Measurements from ENCODE around the gene LSAMP. TPM values are rescaled to one million over a fixed set of nuclear protein-coding genes. Genes with fewer than 3 reads are reported as not detected.

LSAMP gene
- total RNA-seq, 4 donors from 2014 or later = 1.9 to 19.7 (median 2.8) TPM

DNA sequence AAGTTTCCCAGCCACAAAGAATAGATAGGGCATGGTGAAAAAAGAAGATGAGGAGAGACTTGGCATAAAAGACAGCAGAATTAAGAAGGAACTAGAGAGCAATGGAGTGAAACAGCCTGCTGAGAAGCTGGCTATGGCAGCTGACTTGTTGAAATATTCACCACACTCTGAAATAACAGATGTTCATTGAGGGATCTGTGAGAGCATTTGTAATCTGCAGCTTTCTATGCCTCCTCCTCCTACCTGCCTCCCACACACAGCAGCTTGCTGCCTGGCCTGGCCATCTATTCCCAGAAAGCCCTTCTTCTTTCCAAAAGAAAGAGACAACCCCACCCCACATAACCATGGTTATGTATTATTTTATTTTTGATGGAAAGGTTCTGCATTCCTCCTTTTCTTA, 518.1 kb downstream of the LSAMP start:
- TF ChIP-seq, protein P1, sequence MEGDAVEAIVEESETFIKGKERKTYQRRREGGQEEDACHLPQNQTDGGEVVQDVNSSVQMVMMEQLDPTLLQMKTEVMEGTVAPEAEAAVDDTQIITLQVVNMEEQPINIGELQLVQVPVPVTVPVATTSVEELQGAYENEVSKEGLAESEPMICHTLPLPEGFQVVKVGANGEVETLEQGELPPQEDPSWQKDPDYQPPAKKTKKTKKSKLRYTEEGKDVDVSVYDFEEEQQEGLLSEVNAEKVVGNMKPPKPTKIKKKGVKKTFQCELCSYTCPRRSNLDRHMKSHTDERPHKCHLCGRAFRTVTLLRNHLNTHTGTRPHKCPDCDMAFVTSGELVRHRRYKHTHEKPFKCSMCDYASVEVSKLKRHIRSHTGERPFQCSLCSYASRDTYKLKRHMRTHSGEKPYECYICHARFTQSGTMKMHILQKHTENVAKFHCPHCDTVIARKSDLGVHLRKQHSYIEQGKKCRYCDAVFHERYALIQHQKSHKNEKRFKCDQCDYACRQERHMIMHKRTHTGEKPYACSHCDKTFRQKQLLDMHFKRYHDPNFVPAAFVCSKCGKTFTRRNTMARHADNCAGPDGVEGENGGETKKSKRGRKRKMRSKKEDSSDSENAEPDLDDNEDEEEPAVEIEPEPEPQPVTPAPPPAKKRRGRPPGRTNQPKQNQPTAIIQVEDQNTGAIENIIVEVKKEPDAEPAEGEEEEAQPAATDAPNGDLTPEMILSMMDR (IDR thresholded peaks at IDR 0.05) = no peak
- ATAC-seq (ENCODE audit: low FRiP score) = peak; percentile 51
- DNase-seq (ENCODE audit: low spot score) = no peak

DNA sequence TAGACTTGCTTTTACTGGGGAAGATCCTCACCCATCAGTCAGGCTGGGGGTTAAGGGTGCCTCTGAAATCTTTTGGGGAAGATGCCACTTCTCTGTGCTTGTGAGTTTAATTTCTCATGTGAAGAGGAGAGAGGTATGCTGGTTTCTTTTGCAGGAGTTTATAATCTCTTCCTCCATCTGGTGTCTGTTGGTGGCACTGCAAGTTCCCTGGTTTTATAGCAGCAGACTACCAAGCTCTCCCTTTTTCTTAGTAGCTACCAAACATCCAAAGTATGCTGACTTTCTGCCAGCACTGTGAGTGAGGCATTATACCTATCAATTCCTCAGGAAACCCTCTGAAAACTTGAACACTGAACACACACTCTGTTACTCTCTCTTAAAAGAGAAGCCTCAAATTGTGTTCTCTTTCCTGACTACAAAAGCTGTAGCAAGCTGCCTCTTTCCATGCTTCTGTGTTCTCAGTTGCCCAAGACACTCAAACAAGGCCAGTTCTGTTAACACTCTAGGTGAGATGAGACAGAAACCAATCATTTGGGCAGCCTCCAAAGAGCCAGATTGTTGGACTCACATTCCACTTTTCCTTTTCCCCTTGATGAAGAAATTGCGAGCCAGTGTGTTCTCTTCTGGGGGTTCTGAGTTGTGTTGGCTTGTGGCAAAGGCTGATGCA, 522.5 kb downstream of the LSAMP start:
- DNase-seq (ENCODE audit: low spot score) = no peak
- TF ChIP-seq, protein P1 (IDR thresholded peaks at IDR 0.05) = no peak
- no peak for ATAC-seq (ENCODE audit: low FRiP score)

DNA sequence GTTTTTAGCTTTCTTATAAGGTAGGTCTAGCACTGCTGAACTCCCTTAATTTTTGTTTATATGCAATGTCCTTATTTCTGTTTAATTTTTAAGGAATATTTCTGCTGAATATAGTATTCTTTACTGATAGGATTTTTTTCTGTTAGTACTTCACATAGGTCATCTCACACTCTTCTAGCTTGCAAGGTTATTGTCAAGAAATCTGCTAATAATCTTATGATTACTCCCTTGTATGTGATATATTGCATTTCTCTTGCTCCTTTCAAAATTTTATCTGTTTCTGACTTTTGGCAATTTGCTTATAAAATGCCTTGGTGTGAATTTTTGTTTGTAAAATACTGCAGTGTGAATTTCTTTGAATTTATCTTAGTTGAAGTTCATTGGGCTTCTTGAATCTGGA, 523.6 kb downstream of the LSAMP start:
- DNase-seq (ENCODE audit: low spot score) (no peak), ATAC-seq (ENCODE audit: low FRiP score) (no peak)
- TF ChIP-seq, protein P1 (IDR thresholded peaks at IDR 0.05) = no peak

DNA sequence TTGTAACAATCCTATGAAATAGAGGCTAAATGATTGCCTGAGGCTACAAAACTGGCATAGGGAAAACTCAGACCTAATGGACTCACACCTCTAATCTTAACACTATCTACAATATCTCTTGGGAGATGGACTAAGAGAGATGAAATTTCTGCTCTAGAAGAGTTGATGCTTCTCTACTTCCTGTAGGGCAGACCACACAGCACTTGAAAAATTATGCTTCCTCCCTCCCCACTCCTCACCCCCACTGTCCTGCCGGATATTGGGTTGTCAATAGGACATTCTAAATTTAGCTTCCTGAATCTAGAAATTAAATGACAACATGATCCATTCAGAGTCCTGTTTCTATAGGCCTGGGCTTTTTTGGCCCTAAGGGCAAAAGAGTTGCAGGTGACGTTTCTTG, 526.4 kb downstream of the LSAMP start:
- TF ChIP-seq, protein P1 (IDR thresholded peaks at IDR 0.05) = no peak
- DNase-seq (ENCODE audit: low spot score) (no peak), ATAC-seq (ENCODE audit: low FRiP score) (no peak)

DNA sequence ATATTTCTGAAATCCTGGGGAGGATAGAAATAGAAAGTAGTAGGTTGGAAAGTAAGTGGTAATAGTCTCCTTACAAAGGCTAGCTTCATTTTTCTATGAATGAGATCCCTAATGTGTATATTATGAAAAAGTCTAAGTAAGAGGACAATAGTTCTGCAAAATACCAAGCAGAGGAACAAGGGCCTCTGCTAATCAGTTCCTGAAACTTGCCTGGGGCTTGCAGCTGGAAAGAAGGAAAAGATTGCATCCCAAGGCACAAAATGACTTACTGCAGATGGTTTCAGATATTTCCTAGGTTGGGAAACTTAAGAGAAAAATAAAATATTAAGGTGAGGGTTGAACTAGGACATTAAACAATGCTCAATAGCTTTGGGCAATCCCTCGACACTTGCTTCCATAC, 528.4 kb downstream of the LSAMP start:
- DNase-seq (ENCODE audit: low spot score) = no peak
- ATAC-seq (ENCODE audit: low FRiP score) = no peak
- TF ChIP-seq, protein P1 (IDR thresholded peaks at IDR 0.05) = no peak

DNA sequence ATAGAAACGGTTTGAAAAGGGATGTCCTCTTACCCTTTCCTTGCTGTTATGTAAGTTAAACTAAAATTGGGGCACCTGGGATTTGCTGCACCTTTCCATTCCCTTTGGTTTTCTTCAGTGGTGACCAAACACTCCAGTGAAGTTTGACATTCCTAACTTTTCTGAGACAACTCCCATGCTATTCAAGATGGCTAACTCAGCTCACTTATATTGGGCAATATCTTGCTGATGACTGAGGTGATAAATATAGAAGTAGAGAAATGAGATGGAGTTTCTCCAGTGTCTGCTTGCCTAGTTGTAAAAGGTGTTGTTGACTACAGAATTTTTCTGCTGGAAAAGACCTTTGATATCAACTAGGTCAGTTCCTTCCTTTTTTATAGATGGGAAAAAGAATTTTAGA, 530.2 kb downstream of the LSAMP start:
- DNase-seq (ENCODE audit: low spot score) (no peak), ATAC-seq (ENCODE audit: low FRiP score) (no peak)
- TF ChIP-seq, protein P1 (IDR thresholded peaks at IDR 0.05) = no peak

DNA sequence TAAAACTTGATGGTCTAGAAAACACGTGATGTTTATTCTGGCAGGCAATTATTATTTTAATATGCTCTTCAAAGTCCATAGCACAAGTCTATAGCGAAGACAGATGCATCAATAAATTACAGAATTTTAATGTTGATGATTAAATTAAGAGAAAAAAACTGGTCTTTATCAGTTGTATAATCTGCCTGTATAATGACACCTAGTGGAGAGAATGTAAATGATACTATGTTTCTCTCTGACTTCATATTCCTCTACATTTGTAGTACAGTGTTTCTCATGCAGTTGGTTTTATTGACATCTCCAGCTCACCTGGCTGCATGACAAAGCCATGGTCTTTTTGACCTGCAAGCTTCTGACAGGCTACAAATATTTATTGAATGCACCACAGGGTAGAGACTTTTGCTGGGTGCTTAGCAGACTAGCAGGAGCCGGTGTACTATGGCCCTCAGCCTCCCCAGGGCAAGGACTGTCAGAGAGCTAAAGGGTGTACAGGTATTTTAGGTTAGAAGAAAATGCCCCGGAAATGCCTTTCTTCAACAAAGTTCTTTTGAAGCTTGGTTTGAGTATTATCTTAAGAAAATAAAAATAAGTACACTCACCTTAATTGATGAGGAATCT, 532.1 kb downstream of the LSAMP start:
- TF ChIP-seq, protein P1 (IDR thresholded peaks at IDR 0.05) = no peak
- ATAC-seq (ENCODE audit: low FRiP score) (no peak), DNase-seq (ENCODE audit: low spot score) (no peak)
